HG03432 (cell line): Measurements from ENCODE around the gene CDHR5.

Source experiments
- ATAC-seq: cut with Tn5 transposase; IDR thresholded peaks from one replicate; pipeline ENCODE4 v1.9.1; 2021; ENCODE audit warnings: mild to moderate bottlenecking, moderate library complexity; ENCODE audit not compliant: unreplicated experiment

The CDHR5 gene

GRCh38 chr11:643849-644738, 19.3 kb upstream of the CDHR5 start:
- no peak for ATAC-seq

GRCh38 chr11:643366-643765, 18.6 kb upstream of the CDHR5 start:
- no peak for ATAC-seq

GRCh38 chr11:641806-642370, 17.1 kb upstream of the CDHR5 start:
- ATAC-seq = no peak

- no peak for ATAC-seq
Measured at GRCh38 chr11:640021-640706, 15.4 kb upstream of the CDHR5 start.

DNA sequence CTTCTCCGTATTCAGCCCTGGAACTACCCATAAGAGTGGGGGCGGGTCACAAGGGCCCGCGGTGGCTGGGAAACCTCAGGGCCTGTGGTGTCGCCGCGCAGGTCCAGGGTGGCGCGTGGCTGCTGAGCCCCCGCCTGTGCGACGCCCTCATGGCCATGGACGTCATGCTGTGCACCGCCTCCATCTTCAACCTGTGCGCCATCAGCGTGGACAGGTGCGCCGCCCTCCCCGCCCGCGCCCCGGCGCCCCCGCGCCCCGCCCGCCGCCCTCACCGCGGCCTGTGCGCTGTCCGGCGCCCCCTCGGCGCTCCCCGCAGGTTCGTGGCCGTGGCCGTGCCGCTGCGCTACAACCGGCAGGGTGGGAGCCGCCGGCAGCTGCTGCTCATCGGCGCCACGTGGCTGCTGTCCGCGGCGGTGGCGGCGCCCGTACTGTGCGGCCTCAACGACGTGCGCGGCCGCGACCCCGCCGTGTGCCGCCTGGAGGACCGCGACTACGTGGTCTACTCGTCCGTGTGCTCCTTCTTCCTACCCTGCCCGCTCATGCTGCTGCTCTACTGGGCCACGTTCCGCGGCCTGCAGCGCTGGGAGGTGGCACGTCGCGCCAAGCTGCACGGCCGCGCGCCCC, 14.7 kb upstream of the CDHR5 start:
- ATAC-seq = no peak

DNA sequence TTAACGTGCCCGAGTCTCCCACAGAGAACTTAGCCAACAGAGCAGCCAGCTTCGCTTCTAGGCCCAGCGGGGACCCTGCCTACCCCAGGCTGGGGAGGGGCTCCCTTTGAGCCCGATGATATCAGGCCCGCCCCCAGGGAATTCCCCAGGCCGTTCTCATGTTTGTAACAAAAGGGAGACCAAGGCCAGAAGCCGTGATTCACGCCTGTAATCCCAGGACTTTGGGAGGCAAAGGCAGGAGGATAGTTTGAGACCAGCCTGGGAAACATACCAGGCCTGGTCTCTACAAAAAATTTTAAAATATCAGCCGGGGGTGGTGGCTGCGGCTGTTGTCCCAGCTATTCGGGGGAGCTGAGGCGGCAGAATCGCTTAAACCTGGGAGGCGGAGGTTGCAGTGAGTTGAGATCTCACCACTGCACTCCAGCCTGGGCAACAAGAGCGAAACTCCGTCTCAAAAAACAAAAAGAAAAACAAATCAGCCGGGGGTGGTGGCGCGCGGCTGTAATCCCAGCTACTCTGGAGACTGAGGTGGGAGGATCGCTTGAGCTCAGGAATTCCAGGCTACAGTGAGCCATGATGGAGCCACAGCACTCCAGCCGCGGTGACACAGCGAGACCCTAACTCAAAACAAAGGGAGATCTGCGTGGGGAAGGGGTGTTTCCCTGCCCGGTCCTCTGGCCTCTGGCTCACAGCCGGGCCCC, 14.0 kb upstream of the CDHR5 start:
- ATAC-seq = no peak

- ATAC-seq = no peak
Measured at GRCh38 chr11:637593-638521, 13.1 kb upstream of the CDHR5 start.

DNA sequence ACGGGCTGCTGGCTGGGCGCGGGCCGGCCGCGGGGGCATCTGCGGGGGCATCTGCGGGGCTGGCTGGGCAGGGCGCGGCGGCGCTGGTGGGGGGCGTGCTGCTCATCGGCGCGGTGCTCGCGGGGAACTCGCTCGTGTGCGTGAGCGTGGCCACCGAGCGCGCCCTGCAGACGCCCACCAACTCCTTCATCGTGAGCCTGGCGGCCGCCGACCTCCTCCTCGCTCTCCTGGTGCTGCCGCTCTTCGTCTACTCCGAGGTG, 12.5 kb upstream of the CDHR5 start:
- ATAC-seq = no peak

DNA sequence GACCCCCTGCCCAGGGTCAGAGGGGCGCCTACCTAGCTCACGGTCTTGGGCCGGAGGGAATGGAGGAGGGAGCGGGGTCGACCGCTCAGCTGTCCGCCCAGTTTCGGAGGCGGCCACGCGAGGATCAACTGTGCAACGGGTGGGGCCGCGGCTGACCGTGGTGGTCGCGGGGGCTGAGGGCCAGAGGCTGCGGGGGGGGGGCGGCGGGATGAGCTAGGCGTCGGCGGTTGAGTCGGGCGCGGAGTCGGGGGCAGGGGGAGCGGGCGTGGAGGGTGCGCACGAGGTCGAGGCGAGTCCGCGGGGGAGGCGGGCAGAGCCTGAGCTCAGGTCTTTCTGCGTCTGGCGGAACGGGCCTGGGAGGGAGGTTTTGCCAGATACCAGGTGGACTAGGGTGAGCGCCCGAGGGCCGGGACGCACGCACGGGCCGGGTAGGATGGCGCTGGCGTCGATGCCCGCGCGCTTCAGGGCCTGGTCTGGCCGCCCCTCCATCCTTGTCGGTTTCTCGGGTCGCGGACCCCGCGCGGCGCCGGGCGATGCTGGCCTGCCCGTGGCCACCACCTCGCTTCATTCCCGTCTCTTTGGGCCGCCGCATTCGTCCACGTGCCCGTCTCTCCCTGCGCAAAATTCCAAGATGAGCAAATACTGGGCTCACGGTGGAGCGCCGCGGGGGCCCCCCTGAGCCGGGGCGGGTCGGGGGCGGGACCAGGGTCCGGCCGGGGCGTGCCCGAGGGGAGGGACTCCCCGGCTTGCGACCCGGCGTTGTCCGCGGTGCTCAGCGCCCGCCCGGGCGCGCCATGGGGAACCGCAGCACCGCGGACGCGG, 12.0 kb upstream of the CDHR5 start, which contains the start of gene DRD4:
DRD4 (plus strand) TSS at position 759 of the 822 bp plus-strand sequence; CDS start at position 795, 36 bp downstream.
- ATAC-seq = no peak

DNA sequence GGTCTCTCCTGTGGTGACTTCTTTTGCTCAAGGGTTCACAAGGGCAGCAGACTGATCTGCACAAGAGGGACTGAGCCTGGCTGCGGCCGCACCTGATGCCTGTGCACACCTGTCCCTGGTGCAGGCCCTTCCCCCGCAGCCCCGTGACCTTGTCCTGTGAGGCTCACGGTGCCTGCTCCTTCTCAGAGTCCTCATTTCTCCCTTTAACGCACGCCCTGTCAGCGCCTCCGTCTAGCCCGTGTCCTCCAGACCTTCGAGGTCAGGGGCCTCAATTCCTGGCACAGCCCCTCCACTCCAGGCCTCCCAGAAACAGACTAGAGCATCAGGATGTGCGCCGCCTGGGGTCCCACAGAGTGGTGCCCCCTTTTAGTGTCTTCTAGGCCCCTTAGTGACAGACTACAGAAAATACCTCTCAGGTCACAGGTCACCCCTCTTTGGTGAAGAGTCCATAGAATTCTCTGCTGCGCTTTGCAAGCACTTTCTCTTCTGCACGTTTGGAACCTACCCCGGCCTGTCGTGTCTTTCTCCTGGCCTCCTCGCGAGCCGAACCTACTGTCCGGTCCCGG, 11.3 kb upstream of the CDHR5 start:
- no peak for ATAC-seq

GRCh38 chr11:630871-631270, 6.1 kb upstream of the CDHR5 start:
- ATAC-seq = no peak

DNA sequence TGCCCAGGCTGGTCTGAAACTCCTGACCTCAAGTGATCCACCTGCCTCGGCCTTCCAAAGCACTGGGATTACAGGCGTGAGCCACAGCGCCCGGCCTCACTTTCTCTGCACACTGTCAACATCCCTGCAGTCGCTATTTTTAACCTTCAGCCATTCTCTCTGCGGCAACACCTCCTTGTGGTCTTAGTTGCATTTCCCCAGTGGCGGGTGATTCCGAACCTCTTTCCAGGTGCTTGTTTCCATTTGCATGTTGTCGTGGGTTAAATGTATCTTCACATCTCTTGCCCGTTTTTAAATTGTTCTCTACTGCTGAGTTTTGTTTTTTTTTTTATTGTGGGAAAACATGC, 4.5 kb upstream of the CDHR5 start:
- no peak for ATAC-seq

GRCh38 chr11:628056-628455, 3.3 kb upstream of the CDHR5 start:
- ATAC-seq = no peak

DNA sequence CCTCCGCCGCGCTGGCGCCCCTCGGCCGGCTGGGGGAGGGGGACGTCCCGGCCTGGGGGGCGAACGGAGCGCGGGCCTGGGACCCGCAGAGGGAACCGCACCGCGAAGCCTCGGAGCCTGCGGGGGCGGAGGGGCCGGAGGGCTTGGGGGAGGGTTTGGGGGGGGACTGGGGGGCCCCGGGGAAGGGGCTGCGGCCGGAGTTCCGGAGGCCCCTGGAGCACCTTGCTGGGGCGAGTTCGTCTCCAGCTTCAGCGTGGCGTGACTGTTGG, 2.5 kb upstream of the CDHR5 start:
- no peak for ATAC-seq

DNA sequence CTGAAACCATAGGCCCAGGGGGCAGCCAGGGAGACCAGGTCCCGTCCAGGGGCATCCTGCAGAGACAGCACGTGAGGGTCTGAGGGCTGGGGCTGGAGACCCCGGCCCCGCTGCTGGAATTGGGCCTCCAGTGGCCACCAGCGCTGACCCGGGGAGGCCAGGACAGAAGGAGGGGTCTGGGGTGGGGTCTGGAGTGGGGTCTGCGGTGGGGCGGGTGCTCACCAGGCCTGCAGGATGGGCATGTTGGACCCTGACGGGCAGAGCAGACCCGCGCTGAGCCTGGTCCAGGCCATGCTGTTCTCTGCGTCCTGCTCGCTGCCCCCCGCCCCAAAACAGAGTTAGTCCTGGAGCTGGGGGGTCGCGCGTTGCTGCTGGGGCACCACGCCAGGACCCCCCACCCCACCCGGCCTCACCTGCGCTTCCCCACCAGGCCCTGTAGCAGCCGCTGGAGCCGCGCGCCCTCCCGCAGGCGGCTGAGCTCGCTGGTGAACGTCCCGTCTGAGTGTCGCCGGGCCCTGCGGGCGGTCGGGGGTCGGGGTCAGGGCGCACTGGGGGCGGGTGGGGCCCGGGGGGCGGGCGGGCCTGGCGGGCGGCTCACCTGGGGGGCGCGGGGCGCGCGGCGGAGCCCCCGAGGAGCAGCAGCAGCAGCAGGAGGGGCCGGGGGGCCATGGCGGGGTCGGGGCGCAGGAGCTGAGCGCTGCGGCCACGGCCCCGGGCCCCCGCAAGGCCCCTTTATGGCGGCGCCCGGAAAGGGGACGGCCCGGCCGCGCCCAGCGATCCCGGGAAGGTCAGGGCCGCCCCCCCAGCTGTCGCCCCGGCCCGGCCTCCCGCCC, 1.9 kb upstream of the CDHR5 start, which contains the start of gene SCT:
SCT (minus strand) TSS at position 707 of the 833 bp plus-strand sequence; CDS start at position 669, 38 bp downstream.
- ATAC-seq = no peak

GRCh38 chr11:625636-626268, 997 bp upstream of the CDHR5 start:
- ATAC-seq = no peak

DNA sequence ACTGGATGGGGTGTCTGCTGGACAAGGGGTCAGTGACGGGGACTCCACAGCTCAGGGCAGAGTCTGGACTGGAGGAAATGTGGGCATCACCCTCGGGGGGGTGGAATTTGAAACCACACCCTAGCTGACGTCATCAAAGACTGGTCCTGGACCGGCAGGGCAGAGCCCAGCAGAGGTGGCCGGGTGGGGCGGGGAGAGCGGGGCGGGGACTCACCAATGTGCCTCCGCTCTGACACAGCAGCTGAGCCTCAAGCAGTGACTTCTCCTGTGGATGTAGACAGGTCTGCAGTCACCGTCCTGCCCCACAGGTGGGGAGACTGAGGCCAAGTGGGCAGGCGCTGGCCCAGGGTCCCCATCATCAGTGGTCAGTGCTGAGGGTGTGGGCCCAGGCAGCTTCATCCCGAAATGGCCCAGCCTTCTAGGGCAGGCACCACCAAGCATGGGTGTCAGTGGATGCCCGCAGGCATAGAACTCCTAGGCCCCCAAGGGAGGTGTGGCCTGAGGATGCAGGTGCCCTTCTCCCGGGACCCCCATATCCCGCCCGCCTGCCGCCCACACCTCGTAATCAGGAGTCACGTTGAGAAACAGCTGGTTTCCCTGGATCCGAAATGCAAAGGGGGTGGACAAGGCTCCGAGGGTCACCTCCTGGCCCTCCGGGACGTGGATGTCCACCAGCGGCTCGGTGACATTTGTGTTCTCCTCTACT, 603 bp downstream of the CDHR5 start:
- ATAC-seq = no peak
